ENCODE measurements around the gene RAPGEF2. TPM values are rescaled to one million over a fixed set of nuclear protein-coding genes. Genes with fewer than 3 reads are reported as not detected.

The RAPGEF2 gene
- total RNA-seq, 1 experiment from 2014 or later: 21.2 TPM

DNA sequence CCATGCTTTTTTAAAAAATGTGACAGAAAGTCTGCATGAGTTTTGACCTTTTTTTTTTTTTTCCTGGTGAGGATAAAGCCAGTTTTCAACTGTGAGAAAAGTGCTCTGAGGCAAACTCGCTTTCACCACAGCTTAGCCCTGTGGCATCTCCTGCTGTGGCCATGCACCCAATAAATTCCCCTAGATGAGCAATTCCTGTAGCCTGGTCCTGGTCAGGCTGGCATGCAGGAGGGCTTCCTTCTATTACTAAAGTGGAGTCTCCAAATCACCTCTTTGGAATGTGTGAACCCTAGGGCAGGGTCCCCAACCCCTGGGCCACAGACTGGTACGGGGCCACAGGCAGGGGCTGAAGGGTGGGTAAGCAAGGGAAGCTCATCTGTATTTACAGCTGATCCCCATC lies 265.4 kb downstream of the RAPGEF2 start:
- H3K9ac ChIP-seq (ENCODE audit: low read length): no peak overlapping the region
- H3K9me2 ChIP-seq (replicated peaks; ENCODE audit: low read length): no peaks in the 10 kb centered on the region
- H4K20me1 ChIP-seq (ENCODE audit: low read length): no peaks in the 10 kb centered on the region
- DNase-seq (no peak), ATAC-seq (no peak)
- no peaks in the 10 kb centered on the region for H3F3A ChIP-seq (ENCODE audit: low read length, unreplicated experiment)
- BruUV-seq (replicated peaks): no TSS peak
- H3K4me1 ChIP-seq (ENCODE audit: insufficient read depth, low read length): no peaks in the 10 kb centered on the region
- H3K9me3 ChIP-seq (ENCODE audit: low read length): no peaks in the 10 kb centered on the region
- POLR2A ChIA-PET (ENCODE audit: unreplicated experiment): no interaction called here
- no peak overlapping the region for H2AFZ ChIP-seq (ENCODE audit: low read length)
- no peaks in the 10 kb centered on the region for H3K36me3 ChIP-seq (ENCODE audit: low read depth, low read length)
- intact Hi-C loops (cut with micrococcal nuclease): no loop called here
- no peaks in the 10 kb centered on the region for H3K27me3 ChIP-seq (ENCODE audit: low read length)
- CTCF ChIA-PET: no interaction called here
- no peak overlapping the region for H3K4me2 ChIP-seq (ENCODE audit: low read length)
- no peaks in the 10 kb centered on the region for H3K79me2 ChIP-seq (ENCODE audit: low read length)
- H3K4me3 ChIP-seq (ENCODE audit: low read length): no peak overlapping the region
- H3K27ac ChIP-seq (ENCODE audit: low read length): no peak overlapping the region
- TF ChIP-seq, protein P1, sequence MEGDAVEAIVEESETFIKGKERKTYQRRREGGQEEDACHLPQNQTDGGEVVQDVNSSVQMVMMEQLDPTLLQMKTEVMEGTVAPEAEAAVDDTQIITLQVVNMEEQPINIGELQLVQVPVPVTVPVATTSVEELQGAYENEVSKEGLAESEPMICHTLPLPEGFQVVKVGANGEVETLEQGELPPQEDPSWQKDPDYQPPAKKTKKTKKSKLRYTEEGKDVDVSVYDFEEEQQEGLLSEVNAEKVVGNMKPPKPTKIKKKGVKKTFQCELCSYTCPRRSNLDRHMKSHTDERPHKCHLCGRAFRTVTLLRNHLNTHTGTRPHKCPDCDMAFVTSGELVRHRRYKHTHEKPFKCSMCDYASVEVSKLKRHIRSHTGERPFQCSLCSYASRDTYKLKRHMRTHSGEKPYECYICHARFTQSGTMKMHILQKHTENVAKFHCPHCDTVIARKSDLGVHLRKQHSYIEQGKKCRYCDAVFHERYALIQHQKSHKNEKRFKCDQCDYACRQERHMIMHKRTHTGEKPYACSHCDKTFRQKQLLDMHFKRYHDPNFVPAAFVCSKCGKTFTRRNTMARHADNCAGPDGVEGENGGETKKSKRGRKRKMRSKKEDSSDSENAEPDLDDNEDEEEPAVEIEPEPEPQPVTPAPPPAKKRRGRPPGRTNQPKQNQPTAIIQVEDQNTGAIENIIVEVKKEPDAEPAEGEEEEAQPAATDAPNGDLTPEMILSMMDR (conservative IDR thresholded peaks at IDR 0.05; ENCODE audit: low read depth, low read length): no peak
- TF ChIP-seq EZH2phosphoT487 (IDR thresholded peaks at IDR 0.05; ENCODE audit: borderline replicate concordance, low read length) (no peak), EZH2 (IDR thresholded peaks at IDR 0.05; ENCODE audit: low read length, unreplicated experiment) (no peak)

DNA sequence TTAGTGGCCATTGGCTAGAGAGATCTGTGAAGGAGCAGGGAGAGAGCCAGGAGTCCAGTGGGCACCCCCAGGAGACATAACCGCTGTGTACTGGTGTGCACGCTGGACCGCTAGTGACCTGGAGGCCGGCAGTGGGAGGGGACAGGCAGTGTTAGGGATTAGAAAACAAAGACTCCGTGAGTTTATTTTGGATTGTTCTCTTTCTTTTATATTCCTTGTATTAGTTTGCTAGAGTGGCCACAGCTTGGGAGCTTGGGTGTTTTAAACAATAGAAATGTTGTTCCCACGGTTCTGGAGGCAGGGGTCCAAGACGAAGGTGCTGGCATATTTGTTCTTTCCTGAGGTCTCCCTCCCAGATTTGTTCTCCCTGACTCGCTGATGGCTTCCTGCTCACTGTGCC lies 266.4 kb downstream of the RAPGEF2 start:
- Histone ChIP-seq H3K4me3 (ENCODE audit: low read length) (no peak overlapping the region), H3K36me3 (ENCODE audit: low read depth, low read length) (no peaks in the 10 kb centered on the region), H3K27ac (ENCODE audit: low read length) (no peak overlapping the region), H3K9me3 (ENCODE audit: low read length) (no peaks in the 10 kb centered on the region), H3K27me3 (ENCODE audit: low read length) (no peaks in the 10 kb centered on the region), H3K79me2 (ENCODE audit: low read length) (no peaks in the 10 kb centered on the region), H3K9ac (ENCODE audit: low read length) (no peak overlapping the region), H3F3A (ENCODE audit: low read length, unreplicated experiment) (no peaks in the 10 kb centered on the region), H4K20me1 (ENCODE audit: low read length) (no peaks in the 10 kb centered on the region), H3K4me1 (ENCODE audit: insufficient read depth, low read length) (no peaks in the 10 kb centered on the region), H3K4me2 (ENCODE audit: low read length) (no peak overlapping the region), H3K9me2 (replicated peaks; ENCODE audit: low read length) (no peaks in the 10 kb centered on the region), H2AFZ (ENCODE audit: low read length) (no peak overlapping the region)
- CTCF ChIA-PET: no interaction called here
- POLR2A ChIA-PET (ENCODE audit: unreplicated experiment): no interaction called here
- ATAC-seq: no peak
- BruUV-seq (replicated peaks): no TSS peak
- DNase-seq: no peak
- intact Hi-C loops (cut with micrococcal nuclease): no loop called here
- TF ChIP-seq, protein P1 (conservative IDR thresholded peaks at IDR 0.05; ENCODE audit: low read depth, low read length): no peak
- no peak for TF ChIP-seq EZH2phosphoT487 (IDR thresholded peaks at IDR 0.05; ENCODE audit: borderline replicate concordance, low read length)
- TF ChIP-seq EZH2 (IDR thresholded peaks at IDR 0.05; ENCODE audit: low read length, unreplicated experiment): no peak

DNA sequence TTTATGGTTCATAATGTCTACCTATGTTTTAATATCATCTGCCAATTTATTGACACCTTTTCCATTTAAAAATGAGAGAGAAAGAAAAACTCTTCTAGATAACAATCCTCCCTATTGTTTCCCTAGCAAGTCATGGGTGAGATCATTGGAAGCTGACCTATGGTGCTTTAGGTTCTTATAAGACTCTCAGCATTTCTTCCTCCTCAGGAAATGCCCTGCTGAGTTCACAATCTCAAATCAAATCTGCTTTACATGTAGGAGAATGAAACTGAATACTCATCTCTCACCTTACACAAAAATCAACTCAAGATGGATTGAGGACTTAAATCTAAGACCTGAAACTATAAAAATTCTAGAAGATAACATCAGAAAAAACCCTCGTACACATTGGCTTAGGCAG lies 267.4 kb downstream of the RAPGEF2 start:
- TF ChIP-seq, protein P1 (conservative IDR thresholded peaks at IDR 0.05; ENCODE audit: low read depth, low read length): no peak
- no peak for TF ChIP-seq EZH2 (IDR thresholded peaks at IDR 0.05; ENCODE audit: low read length, unreplicated experiment)
- TF ChIP-seq EZH2phosphoT487 (IDR thresholded peaks at IDR 0.05; ENCODE audit: borderline replicate concordance, low read length): no peak
- Histone ChIP-seq H3F3A (ENCODE audit: low read length, unreplicated experiment) (no peaks in the 10 kb centered on the region), H3K4me1 (ENCODE audit: insufficient read depth, low read length) (no peaks in the 10 kb centered on the region), H3K27me3 (ENCODE audit: low read length) (no peaks in the 10 kb centered on the region), H4K20me1 (ENCODE audit: low read length) (no peaks in the 10 kb centered on the region), H3K79me2 (ENCODE audit: low read length) (no peaks in the 10 kb centered on the region), H3K9me2 (replicated peaks; ENCODE audit: low read length) (no peaks in the 10 kb centered on the region), H3K4me2 (ENCODE audit: low read length) (no peak overlapping the region), H3K36me3 (ENCODE audit: low read depth, low read length) (no peaks in the 10 kb centered on the region), H3K9me3 (ENCODE audit: low read length) (no peaks in the 10 kb centered on the region), H2AFZ (ENCODE audit: low read length) (no peak overlapping the region), H3K27ac (ENCODE audit: low read length) (no peak overlapping the region), H3K9ac (ENCODE audit: low read length) (no peak overlapping the region), H3K4me3 (ENCODE audit: low read length) (no peak overlapping the region)
- no TSS peak for BruUV-seq (replicated peaks)
- ATAC-seq (no peak), DNase-seq (no peak)
- ChIA-PET POLR2A (ENCODE audit: unreplicated experiment) (no interaction called here), CTCF (no interaction called here)
- intact Hi-C loops (cut with micrococcal nuclease): no loop called here
